H1 (cell line): Measurements from ENCODE around the gene CORO2B. TPM values are rescaled to one million over a fixed set of nuclear protein-coding genes. Genes with fewer than 3 reads are reported as not detected.

Experiments
- CTCF ChIA-PET: fragments of 300-600 bp; sonication (Branson Sonifier 250); formaldehyde crosslinking; loops from one replicate; lab custom pipeline; 2021; ENCODE audit not compliant: partially characterized antibody; lab: Charles Lee
- POLR2A ChIA-PET: fragments of 300-600 bp; sonication (Branson Sonifier 250); formaldehyde crosslinking; loops from one replicate; lab custom pipeline; 2021; ENCODE audit warnings: inconsistent platforms; ENCODE audit not compliant: partially characterized antibody; lab: Charles Lee
- DNase-seq, 2 experiments: peaks; one replicate each; pipeline versions ENCODE4 v3.0.0 to v3.0.0-alpha.2; 2010 to 2022; ENCODE audit warnings: low spot score in 2 of 2, low read depth in 1 of 2, mixed read lengths in 1 of 2
- FAIRE-seq: peaks from 2 replicates; lab custom pipeline; 2011; peaks lifted over from hg19 to GRCh38; lab: Jason Lieb, UNC
- H2AFZ ChIP-seq: 2 replicates; pipeline ENCODE4 v1.8.1; 2012; ENCODE audit warnings: low read length, inconsistent platforms
- H2AK5ac ChIP-seq: 2 replicates; pipeline ENCODE4 v1.6.1; 2013; ENCODE audit warnings: low read depth, low read length
- H2BK120ac ChIP-seq: replicated peaks from 2 replicates; pipeline ENCODE3; 2013; ENCODE audit warnings: low read depth, low read length, inconsistent platforms
- H2BK12ac ChIP-seq: 2 replicates; pipeline ENCODE4 v1.6.1; 2013; ENCODE audit warnings: low read depth, low read length
- H2BK15ac ChIP-seq: 2 replicates; pipeline ENCODE4 v1.6.1; 2013; ENCODE audit warnings: low read length
- H2BK20ac ChIP-seq: 2 replicates; pipeline ENCODE4 v1.6.1; 2013; ENCODE audit warnings: low read length
- H2BK5ac ChIP-seq: 2 replicates; pipeline ENCODE4 v1.6.1; 2013; ENCODE audit warnings: low read depth, low read length
- H3K14ac ChIP-seq: 2 replicates; pipeline ENCODE4 v1.6.1; 2013; ENCODE audit warnings: inconsistent platforms; ENCODE audit not compliant: insufficient read length
- H3K18ac ChIP-seq: 2 replicates; pipeline ENCODE4 v1.6.1; 2013; ENCODE audit warnings: low read length; ENCODE audit errors: extremely low read depth
- H3K23ac ChIP-seq: 2 replicates; pipeline ENCODE4 v1.6.1; 2013; ENCODE audit warnings: inconsistent platforms; ENCODE audit not compliant: insufficient read length
- H3K23me2 ChIP-seq: 2 replicates; pipeline ENCODE4 v1.6.1; 2013; ENCODE audit warnings: low read depth, low read length
- H3K27ac ChIP-seq: 2 replicates; pipeline ENCODE4 v1.6.1; 2011; ENCODE audit warnings: low read depth, low read length, inconsistent platforms
- H3K27me3 ChIP-seq, 4 experiments: replicated peaks in 1 of 4; 1 replicate in 1 of 4; 2 replicates in 3 of 4; pipeline versions ENCODE4 v1.6.1 to v1.8.1; 2011 to 2013; ENCODE audit warnings: low read length in 3 of 4, mild to moderate bottlenecking in 3 of 4, inconsistent platforms in 2 of 4, mixed read lengths in 2 of 4, moderate library complexity in 1 of 4; ENCODE audit not compliant: control insufficient read depth in 3 of 4, insufficient read depth in 3 of 4; ENCODE audit errors: extremely low read depth in 1 of 4
- H3K36me3 ChIP-seq, 4 experiments: 2 replicates each; pipeline versions ENCODE4 v1.6.1 to v1.8.1; 2011 to 2013; ENCODE audit warnings: mild to moderate bottlenecking in 4 of 4, low read length in 3 of 4, moderate library complexity in 2 of 4, control low read depth in 1 of 4, inconsistent platforms in 1 of 4; ENCODE audit not compliant: insufficient read depth in 4 of 4, control insufficient read depth in 2 of 4
- H3K4ac ChIP-seq: replicated peaks from 2 replicates; pipeline ENCODE3; 2013; ENCODE audit warnings: low read length, low read depth, mixed read lengths, inconsistent platforms; ENCODE audit not compliant: insufficient read length
- H3K4me1 ChIP-seq, 4 experiments: replicated peaks in 1 of 4; 1 replicate in 1 of 4; 2 replicates in 3 of 4; pipeline versions ENCODE4 v1.6.1 to v1.8.1; 2011 to 2013; ENCODE audit warnings: low read length in 3 of 4, inconsistent platforms in 2 of 4, mixed read lengths in 1 of 4; ENCODE audit not compliant: insufficient read depth in 4 of 4, control insufficient read depth in 3 of 4
- H3K4me2 ChIP-seq, 2 experiments: 2 replicates each; pipeline versions ENCODE4 v1.6.1 to v1.8.1; 2011 to 2013; ENCODE audit warnings: low read depth in 2 of 2, low read length in 2 of 2, control low read depth in 1 of 2, inconsistent platforms in 1 of 2, mild to moderate bottlenecking in 1 of 2; ENCODE audit not compliant: insufficient read depth in 1 of 2
- H3K4me3 ChIP-seq, 4 experiments: fragments of 200-600, 300-600 bp in 1 of 4; sonication (generic), shearing (Covaris generic), sonication (Bioruptor Twin) in 1 of 4; 2 replicates each; pipeline versions ENCODE4 v1.5.1 to v1.8.1; 2011 to 2016; ENCODE audit warnings: low read length in 4 of 4, low read depth in 3 of 4, control low read depth in 2 of 4, inconsistent platforms in 2 of 4, mild to moderate bottlenecking in 2 of 4, mixed read lengths in 1 of 4, moderate library complexity in 1 of 4; ENCODE audit not compliant: insufficient read depth in 2 of 4; ENCODE audit errors: extremely low read depth in 1 of 4
- H3K56ac ChIP-seq: replicated peaks from 2 replicates; pipeline ENCODE3; 2013; ENCODE audit warnings: low read depth, mild to moderate bottlenecking, mixed read lengths, low read length, inconsistent platforms; ENCODE audit not compliant: insufficient read length
- H3K79me1 ChIP-seq: 2 replicates; pipeline ENCODE4 v1.6.1; 2013; ENCODE audit warnings: low read depth, low read length, control low read depth
- H3K79me2 ChIP-seq, 2 experiments: 2 replicates each; pipeline versions ENCODE4 v1.6.1 to v1.8.1; 2012 to 2013; ENCODE audit warnings: low read length in 2 of 2, mild to moderate bottlenecking in 2 of 2, inconsistent platforms in 1 of 2; ENCODE audit not compliant: insufficient read depth in 2 of 2, control insufficient read depth in 1 of 2
- H3K9ac ChIP-seq, 4 experiments: replicated peaks in 1 of 4; 1 replicate in 1 of 4; 2 replicates in 3 of 4; pipeline versions ENCODE4 v1.6.1 to v1.8.1; 2011 to 2013; ENCODE audit warnings: low read depth in 3 of 4, low read length in 3 of 4, control low read depth in 2 of 4, mild to moderate bottlenecking in 2 of 4, moderate library complexity in 2 of 4, inconsistent platforms in 1 of 4; ENCODE audit errors: extremely low read depth in 1 of 4
- H3K9me3 ChIP-seq, 2 experiments: 2 replicates each; pipeline versions ENCODE4 v1.6.1 to v1.8.1; 2012 to 2013; ENCODE audit warnings: mild to moderate bottlenecking in 2 of 2, moderate library complexity in 2 of 2, control low read depth in 1 of 2, inconsistent platforms in 1 of 2, low read depth in 1 of 2, low read length in 1 of 2, mixed read lengths in 1 of 2; ENCODE audit not compliant: insufficient read depth in 2 of 2
- H4K20me1 ChIP-seq, 2 experiments: replicated peaks in 1 of 2; 2 replicates each; pipeline versions ENCODE3 to v1.8.1; 2011 to 2013; ENCODE audit warnings: inconsistent platforms in 2 of 2, low read length in 2 of 2, mild to moderate bottlenecking in 1 of 2; ENCODE audit not compliant: insufficient read depth in 2 of 2, control insufficient read depth in 1 of 2
- H4K5ac ChIP-seq: 2 replicates; pipeline ENCODE4 v1.6.1; 2013; ENCODE audit warnings: low read length, low read depth, mixed read lengths, inconsistent platforms; ENCODE audit not compliant: insufficient read length
- H4K8ac ChIP-seq: 2 replicates; pipeline ENCODE4 v1.8.0; 2013; ENCODE audit warnings: mild to moderate bottlenecking, moderate library complexity, low read length, inconsistent platforms; ENCODE audit not compliant: insufficient read depth; ENCODE audit errors: extremely low read depth
- H4K91ac ChIP-seq: replicated peaks from 2 replicates; pipeline ENCODE3; 2013; ENCODE audit warnings: low read length, mixed read lengths, inconsistent platforms; ENCODE audit not compliant: insufficient read length
- ATF2 ChIP-seq: IDR thresholded peaks from 2 replicates; pipeline ENCODE4 v1.6.1; 2012; ENCODE audit warnings: low read length, inconsistent platforms
- EZH2 ChIP-seq: fragments of 200-600 bp; sonication (generic); IDR thresholded peaks from 2 replicates; pipeline ENCODE4 v1.7.1; 2012; ENCODE audit warnings: low read depth, mild to moderate bottlenecking, moderate library complexity, low read length, inconsistent platforms; ENCODE audit not compliant: severe bottlenecking
- KDM4A ChIP-seq: IDR thresholded peaks from one replicate; pipeline ENCODE4 v1.7.1; 2012; ENCODE audit warnings: low read depth, mild to moderate bottlenecking, moderate library complexity, low read length, inconsistent platforms; ENCODE audit not compliant: severe bottlenecking
- POLR2AphosphoS5 ChIP-seq: IDR thresholded peaks from 2 replicates; pipeline ENCODE4 v1.6.1; 2011; ENCODE audit warnings: low read depth, low read length
- RNF2 ChIP-seq: fragments of 200-900, 300-1000 bp; sonication (generic); IDR thresholded peaks from 2 replicates; pipeline ENCODE4 v1.7.1; 2016; ENCODE audit warnings: borderline replicate concordance, low read depth, mild to moderate bottlenecking, antibody characterized with exemption, low read length; ENCODE audit not compliant: poor library complexity, severe bottlenecking; ENCODE audit errors: missing control alignments
- RXRA ChIP-seq: IDR thresholded peaks from 2 replicates; pipeline ENCODE4 v1.6.1; 2011; ENCODE audit warnings: low read depth, mild to moderate bottlenecking, low read length, moderate library complexity; ENCODE audit not compliant: insufficient read depth
- SIX5 ChIP-seq: IDR thresholded peaks from 2 replicates; pipeline ENCODE4 v1.6.1; 2011; ENCODE audit warnings: mild to moderate bottlenecking, low read depth, low read length
- SRF ChIP-seq: IDR thresholded peaks from 2 replicates; pipeline ENCODE4 v1.6.1; 2011; ENCODE audit warnings: mild to moderate bottlenecking, low read depth, low read length, moderate library complexity
- TAF7 ChIP-seq: optimal IDR thresholded peaks from 2 replicates; pipeline ENCODE3; 2011; ENCODE audit warnings: low read depth, mild to moderate bottlenecking, inconsistent platforms, low read length, moderate library complexity, borderline replicate concordance
- TEAD4 ChIP-seq: IDR thresholded peaks from 2 replicates; pipeline ENCODE4 v1.6.1; 2012; ENCODE audit warnings: low read depth, low read length, inconsistent platforms, mixed read lengths
- ZNF274 ChIP-seq: IDR thresholded peaks from 2 replicates; pipeline ENCODE4 v1.7.0; 2012; ENCODE audit warnings: low read length, borderline replicate concordance; ENCODE audit errors: extremely low read depth
- WGBS, 2 experiments: shearing (Covaris generic) in 1 of 2; methylation state at CpG; one replicate each; pipeline versions ENCODE4 v1.1.6 to v1.1.7; 2013 to 2015; ENCODE audit warnings: low lambda C conversion rate in 2 of 2, mixed read lengths in 2 of 2, inconsistent platforms in 1 of 2, low coverage in 1 of 2, missing lambda C conversion rate in 1 of 2; ENCODE audit not compliant: insufficient replicate concordance in 2 of 2, insufficient coverage in 1 of 2, insufficient read length in 1 of 2; ENCODE audit errors: extremely low coverage in 1 of 2, missing lambda C conversion rate in 1 of 2; 5-methylcytosine and 5-hydroxymethylcytosine counted together
- polyA plus RNA-seq, 7 experiments: library from polyadenylated mRNA; depleted of rRNA in 3 of 7; stranded (reverse) in 5 of 7; unstranded in 2 of 7; fragments of >200 nt in 5 of 7; fragments of 200-250 nt in 2 of 7; gene quantifications; 1 replicate in 5 of 7; 2 replicates in 1 of 7; 4 replicates in 1 of 7; pipeline versions ENCODE4 v1.2.1 to v1.2.3, GENCODE V29; 2011 to 2013; ENCODE audit warnings: missing spikeins in 2 of 7, mixed read lengths in 2 of 7
- total RNA-seq: library from RNA; stranded (reverse); fragmentation: NEBNext Ultra II Directional; extraction: Animal tissue kit (Norgen Biotek cat#: 25700); gene quantifications from 2 replicates; pipeline ENCODE4 v1.2.1, GENCODE V29; 2021

Gene CORO2B
- total and polyA plus RNA-seq, 2 of the 8 experiments (the other 6 are each of a cell fraction or from before 2014, with no cell fraction given) = 3.4 to 6.7 TPM

- H2BK120ac ChIP-seq = no peak overlapping the region
- ChIA-PET CTCF (interaction anchor here (0.8 to 5.4 kb wide), 8 partner anchors 10 to 81 kb away, joined by 3 to 35 read pairs (median 4); no protein-coding TSS in a partner anchor), POLR2A (no interaction called here)
- H3K9me3 ChIP-seq = no peaks in the 10 kb centered on the region
- H2BK15ac ChIP-seq = no peak overlapping the region
- FAIRE-seq (no peak), DNase-seq (no peak)
- H4K20me1 ChIP-seq = no peaks in the 10 kb centered on the region
- H3K79me1 ChIP-seq = no peaks in the 10 kb centered on the region
- no peak overlapping the region for H4K91ac ChIP-seq
- no peak overlapping the region for H2AK5ac ChIP-seq
- no peak overlapping the region for H3K4me2 ChIP-seq
- H3K4me3 ChIP-seq = no peak overlapping the region
- no peak overlapping the region for H3K23ac ChIP-seq
- no peak overlapping the region for H2BK20ac ChIP-seq
- no peak overlapping the region for H4K8ac ChIP-seq
- peaks cover 0 to 13% (median 2%) of the 10 kb centered on the region in 4 experiments; a peak in 6 of 7 replicates for H3K4me1 ChIP-seq
- no peaks in the 10 kb centered on the region for H3K27me3 ChIP-seq
- H3K79me2 ChIP-seq = no peaks in the 10 kb centered on the region
- H2BK12ac ChIP-seq = no peak overlapping the region
- 87% methylated on average over 3 of the region's 3 CpGs; no CpG with 5 or more reads in 1 of the 2 experiments for WGBS, 2 experiments
- no peak overlapping the region for H3K27ac ChIP-seq
- H3K4ac ChIP-seq = no peak overlapping the region
- H2BK5ac ChIP-seq = no peak overlapping the region
- H3K23me2 ChIP-seq = no peaks in the 10 kb centered on the region
- no peak overlapping the region for H3K14ac ChIP-seq
- H3K36me3 ChIP-seq = no peaks in the 10 kb centered on the region
- H4K5ac ChIP-seq = no peak overlapping the region
- H3K18ac ChIP-seq = no peak overlapping the region
- no peak overlapping the region for H2AFZ ChIP-seq
- H3K56ac ChIP-seq = no peak overlapping the region
- H3K9ac ChIP-seq = no peak overlapping the region
- TF ChIP-seq TEAD4 = no peak
- no peak for TF ChIP-seq POLR2AphosphoS5
- TF ChIP-seq KDM4A = no peak
- no peak for TF ChIP-seq RXRA
- no peak for TF ChIP-seq EZH2
- no peak for TF ChIP-seq RNF2
- TF ChIP-seq ATF2 = no peak
- TF ChIP-seq SIX5 = no peak
- TF ChIP-seq ZNF274 = no peak
- no peak for TF ChIP-seq SRF
- no peak for TF ChIP-seq TAF7
Observed at GRCh38 chr15:68592544-68592943, 13.8 kb downstream of the CORO2B start.
